ENCODE results near the gene POU2F3. TPM values are rescaled to one million over a fixed set of nuclear protein-coding genes. Genes with fewer than 3 reads are reported as not detected.

Gene POU2F3
- total and polyA plus RNA-seq, 2 of the 8 experiments (the other 6 are each of a cell fraction or from before 2014, with no cell fraction given): 1.0 to 2.1 TPM

- Histone ChIP-seq H2AK5ac (ENCODE audit: low read depth, low read length) (no peak overlapping the region), H4K5ac (ENCODE audit: insufficient read length, low read depth, low read length) (no peak overlapping the region), H3K36me3 (ENCODE audit: control insufficient read depth in 2 of 4, insufficient read depth in 4 of 4, low read length in 3 of 4) (no peaks in the 10 kb centered on the region), H3K9me3 (ENCODE audit: insufficient read depth in 2 of 2, low read depth in 1 of 2, low read length in 1 of 2) (no peaks in the 10 kb centered on the region), H3K9ac (replicated peaks in 1 of 4; ENCODE audit: extremely low read depth in 1 of 4, low read depth in 3 of 4, low read length in 3 of 4) (no peak overlapping the region), H3K18ac (ENCODE audit: extremely low read depth, low read length) (no peak overlapping the region), H3K23me2 (ENCODE audit: low read depth, low read length) (no peaks in the 10 kb centered on the region), H4K91ac (replicated peaks; ENCODE audit: insufficient read length, low read length) (no peak overlapping the region), H3K4ac (replicated peaks; ENCODE audit: insufficient read length, low read depth, low read length) (no peak overlapping the region), H2BK120ac (replicated peaks; ENCODE audit: low read depth, low read length) (no peak overlapping the region), H2BK20ac (ENCODE audit: low read length) (no peak overlapping the region), H3K27me3 (replicated peaks in 1 of 4; ENCODE audit: control insufficient read depth in 3 of 4, extremely low read depth in 1 of 4, insufficient read depth in 3 of 4, low read length in 3 of 4) (peaks cover 0 to 2% (median 0%) of the 10 kb centered on the region in 4 experiments; a peak in 3 of 7 replicates), H3K4me2 (ENCODE audit: insufficient read depth in 1 of 2, low read depth in 2 of 2, low read length in 2 of 2) (no peak overlapping the region), H3K56ac (replicated peaks; ENCODE audit: insufficient read length, low read depth, low read length) (no peak overlapping the region), H3K79me2 (ENCODE audit: control insufficient read depth in 1 of 2, insufficient read depth in 2 of 2, low read length in 2 of 2) (no peaks in the 10 kb centered on the region), H2BK12ac (ENCODE audit: low read depth, low read length) (no peak overlapping the region), H2BK5ac (ENCODE audit: low read depth, low read length) (no peak overlapping the region), H3K14ac (ENCODE audit: insufficient read length) (no peak overlapping the region), H3K4me3 (ENCODE audit: extremely low read depth in 1 of 4, insufficient read depth in 2 of 4, low read depth in 3 of 4, low read length in 4 of 4) (no peak overlapping the region), H3K23ac (ENCODE audit: insufficient read length) (no peak overlapping the region), H3K4me1 (replicated peaks in 1 of 4; ENCODE audit: control insufficient read depth in 3 of 4, insufficient read depth in 4 of 4, low read length in 3 of 4) (peaks cover 0 to 4% (median 2%) of the 10 kb centered on the region in 4 experiments; a peak in 3 of 7 replicates), H2AFZ (ENCODE audit: low read length) (no peak overlapping the region), H4K8ac (ENCODE audit: extremely low read depth, insufficient read depth, low read length) (no peak overlapping the region), H4K20me1 (replicated peaks in 1 of 2; ENCODE audit: control insufficient read depth in 1 of 2, insufficient read depth in 2 of 2, low read length in 2 of 2) (no peaks in the 10 kb centered on the region), H2BK15ac (ENCODE audit: low read length) (no peak overlapping the region), H3K27ac (ENCODE audit: low read depth, low read length) (no peak overlapping the region), H3K79me1 (ENCODE audit: low read depth, low read length) (no peaks in the 10 kb centered on the region)
- 64% methylated on average over 3 of the region's 3 CpGs; no CpG with 5 or more reads in 1 of the 2 experiments for WGBS, 2 experiments (ENCODE audit: extremely low coverage in 1 of 2, insufficient coverage in 1 of 2, insufficient read length in 1 of 2, insufficient replicate concordance in 2 of 2, low coverage in 1 of 2, low lambda C conversion rate in 2 of 2, missing lambda C conversion rate in 1 of 2)
- ChIA-PET CTCF (ENCODE audit: partially characterized antibody) (interaction anchor here (1.7 to 31.5 kb wide), 3 partner anchors 10 to 49 kb away, joined by 8 to 1412 read pairs (median 76); partner anchors contain the start of gene POU2F3), POLR2A (ENCODE audit: partially characterized antibody) (no interaction called here)
- FAIRE-seq (no peak), DNase-seq (ENCODE audit: low read depth in 1 of 2, low spot score in 2 of 2) (no peak)
- no peak for TF ChIP-seq RXRA (IDR thresholded peaks at IDR 0.05; ENCODE audit: insufficient read depth, low read depth, low read length)
These were observed 51.0 kb downstream of the POU2F3 start for GRCh38 chr11:120290956-120291355.
